SU-DHL-6 (cell line): ENCODE results near the gene PNLIPRP3.

ENCODE experiments used
- H2AFZ ChIP-seq: fragments of 200-600 bp; sonication (generic); 2 replicates; pipeline ENCODE4 v1.6.1; 2014; ENCODE audit warnings: low read depth, mild to moderate bottlenecking, moderate library complexity, mixed read lengths, antibody characterized with exemption, low read length; ENCODE audit not compliant: severe bottlenecking
- H3F3A ChIP-seq: fragments of 200-600 bp; shearing (Covaris generic); 2 replicates; pipeline ENCODE4 v1.6.0; 2016; ENCODE audit warnings: antibody characterized with exemption, mild to moderate bottlenecking; ENCODE audit not compliant: insufficient read depth
- H3K27ac ChIP-seq: fragments of 200-600 bp; sonication (generic); 2 replicates; pipeline ENCODE4 v1.5.1; 2016; ENCODE audit warnings: low read depth, mild to moderate bottlenecking, low read length, moderate library complexity, mixed read lengths
- H3K27me3 ChIP-seq: fragments of 200-600 bp; sonication (generic), shearing (Covaris generic); 2 replicates; pipeline ENCODE4 v1.6.0; 2014; ENCODE audit warnings: mild to moderate bottlenecking, low read length
- H3K36me3 ChIP-seq: fragments of 200-600 bp; sonication (generic); 2 replicates; pipeline ENCODE4 v1.6.1; 2014; ENCODE audit warnings: mild to moderate bottlenecking, low read length, mixed read lengths
- H3K4me2 ChIP-seq: fragments of 300-600, 200-600 bp; shearing (Covaris generic), sonication (generic); 2 replicates; pipeline ENCODE4 v1.6.0; 2014; ENCODE audit warnings: low read length, low read depth, mild to moderate bottlenecking; ENCODE audit not compliant: poor library complexity, severe bottlenecking
- H3K4me3 ChIP-seq: fragments of 200-600 bp; sonication (generic); 2 replicates; pipeline ENCODE4 v1.5.1; 2014; ENCODE audit warnings: antibody characterized with exemption, low read length, mild to moderate bottlenecking, mixed read lengths; ENCODE audit not compliant: insufficient read depth, poor library complexity, severe bottlenecking
- H3K79me2 ChIP-seq: fragments of 200-600 bp; sonication (generic); 2 replicates; pipeline ENCODE4 v1.6.1; 2014; ENCODE audit warnings: mild to moderate bottlenecking, low read length, moderate library complexity; ENCODE audit not compliant: insufficient read depth
- H3K9ac ChIP-seq: fragments of 200-600 bp; sonication (generic); 2 replicates; pipeline ENCODE4 v1.7.0; 2014; ENCODE audit warnings: mild to moderate bottlenecking, low read length
- H3K9me2 ChIP-seq: fragments of 200-600 bp; sonication (generic); replicated peaks from 2 replicates; pipeline ENCODE4 v1.6.1; 2014; ENCODE audit warnings: low read length; ENCODE audit not compliant: insufficient read depth
- H3K9me3 ChIP-seq: fragments of 200-600 bp; sonication (generic); 2 replicates; pipeline ENCODE4 v1.6.1; 2014; ENCODE audit warnings: low read length, mixed read lengths; ENCODE audit not compliant: insufficient read depth
- H4K20me1 ChIP-seq: fragments of 200-600 bp; sonication (generic); 2 replicates; pipeline ENCODE4 v1.6.1; 2014; ENCODE audit warnings: low read depth, mild to moderate bottlenecking, antibody characterized with exemption, low read length, moderate library complexity, mixed read lengths
- CTCF ChIP-seq: fragments of 200-600 bp; sonication (generic); IDR thresholded peaks from one replicate; pipeline ENCODE4 v1.5.1; 2017; ENCODE audit warnings: antibody characterized with exemption, mild to moderate bottlenecking, low read length, moderate library complexity; ENCODE audit not compliant: insufficient read depth, poor library complexity, severe bottlenecking
- EZH2phosphoT487 ChIP-seq: fragments of 200-600 bp; sonication (generic), shearing (Covaris generic); conservative IDR thresholded peaks from 2 replicates; pipeline ENCODE4 v1.6.1; 2018; ENCODE audit warnings: mild to moderate bottlenecking, antibody characterized with exemption, low read length, moderate library complexity, mixed read lengths

PNLIPRP3 gene

GRCh38 chr10:116450861-116451260 is 23.2 kb downstream of the PNLIPRP3 start:
- H4K20me1 ChIP-seq: no peaks in the 10 kb centered on the region
- no peak overlapping the region for H3K4me3 ChIP-seq
- no peak overlapping the region for H3K4me2 ChIP-seq
- no peak overlapping the region for H3K9ac ChIP-seq
- no peak overlapping the region for H2AFZ ChIP-seq
- no peaks in the 10 kb centered on the region for H3K27me3 ChIP-seq
- no peak for TF ChIP-seq CTCF
- TF ChIP-seq EZH2phosphoT487: no peak
- H3K9me3 ChIP-seq: no peaks in the 10 kb centered on the region
- no peaks in the 10 kb centered on the region for H3K36me3 ChIP-seq
- H3K9me2 ChIP-seq: no peaks in the 10 kb centered on the region
- H3K79me2 ChIP-seq: no peaks in the 10 kb centered on the region
- H3F3A ChIP-seq: no peaks in the 10 kb centered on the region
- no peak overlapping the region for H3K27ac ChIP-seq

- no peaks in the 10 kb centered on the region for H3K9me3 ChIP-seq
- H3K4me3 ChIP-seq: no peak overlapping the region
These were observed 24.2 kb downstream of the PNLIPRP3 start for GRCh38 chr10:116451711-116452337.

GRCh38 chr10:116452338-116452720 is 24.7 kb downstream of the PNLIPRP3 start:
- Histone ChIP-seq H3K79me2 (no peaks in the 10 kb centered on the region), H3K4me2 (no peak overlapping the region), H3K27me3 (no peaks in the 10 kb centered on the region), H2AFZ (no peak overlapping the region), H3K9me2 (no peaks in the 10 kb centered on the region), H3K9me3 (no peaks in the 10 kb centered on the region), H3F3A (no peaks in the 10 kb centered on the region), H3K4me3 (no peak overlapping the region), H4K20me1 (no peaks in the 10 kb centered on the region), H3K27ac (no peak overlapping the region), H3K9ac (no peak overlapping the region), H3K36me3 (no peaks in the 10 kb centered on the region)
- no peak for TF ChIP-seq EZH2phosphoT487
- TF ChIP-seq CTCF: no peak

More at GRCh38 chr10:116451711-116452337, 24.2 kb downstream of the PNLIPRP3 start:
- Histone ChIP-seq H3K36me3 (no peaks in the 10 kb centered on the region), H3K4me2 (no peak overlapping the region), H3F3A (no peaks in the 10 kb centered on the region), H3K79me2 (no peaks in the 10 kb centered on the region), H3K9ac (no peak overlapping the region), H4K20me1 (no peaks in the 10 kb centered on the region), H3K27me3 (no peaks in the 10 kb centered on the region), H2AFZ (no peak overlapping the region), H3K27ac (no peak overlapping the region), H3K9me2 (no peaks in the 10 kb centered on the region)
- no peak for TF ChIP-seq EZH2phosphoT487
- TF ChIP-seq CTCF: no peak
